Measurements from ENCODE around the gene NEU4. TPM values are rescaled to one million over a fixed set of nuclear protein-coding genes. Genes with fewer than 3 reads are reported as not detected.

The NEU4 gene
- total and polyA plus RNA-seq, 9 of the 15 experiments (the other 6 are each of a cell fraction or from before 2014, with no cell fraction given): 0.01 to 0.40 TPM; not detected in 7

DNA sequence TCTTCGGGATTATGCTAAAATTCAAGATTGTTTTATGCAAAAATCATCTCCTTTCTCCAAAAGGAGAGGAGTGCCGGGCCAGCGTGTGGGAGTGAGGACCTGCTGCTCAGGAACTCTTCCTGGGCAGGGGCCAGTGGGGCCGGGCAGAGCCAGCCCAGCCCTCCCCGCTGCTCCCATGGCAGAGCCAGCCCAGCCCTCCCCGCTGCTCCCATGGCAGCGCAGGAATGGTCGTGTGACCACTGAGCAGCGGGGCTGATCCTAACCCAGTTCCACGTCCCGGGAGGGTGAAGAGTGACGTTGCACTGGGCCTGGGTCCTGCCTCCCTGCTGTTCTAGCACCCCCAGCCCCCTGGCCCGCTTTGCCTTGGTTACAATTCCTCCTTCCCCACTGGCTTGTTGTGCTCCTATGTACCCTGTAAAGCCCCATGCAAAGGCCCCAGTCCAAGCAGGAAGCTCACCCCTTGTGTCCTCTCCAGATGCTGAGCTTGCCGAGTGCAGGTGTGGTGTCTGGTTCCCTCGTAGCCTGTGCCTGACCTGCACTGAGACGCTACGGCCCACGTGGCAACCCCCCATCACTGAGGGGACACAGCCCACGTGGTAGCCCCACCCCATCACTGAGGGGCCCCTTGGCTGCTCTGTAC is 11.4 kb upstream of the NEU4 start:
- no peak for FAIRE-seq
- Histone ChIP-seq H3K27me3 (ENCODE audit: control insufficient read depth in 2 of 2, insufficient read depth in 2 of 2, low read length in 2 of 2) (no peaks in the 10 kb centered on the region), H3K4me2 (ENCODE audit: insufficient read depth, low read length) (no peak overlapping the region), H4K20me1 (replicated peaks; ENCODE audit: control insufficient read depth, insufficient read depth, low read length) (no peaks in the 10 kb centered on the region), H2AFZ (ENCODE audit: low read depth, low read length) (peak overlapping the region; percentile 67; the same call in 1 of the 2 replicates), H3K36me3 (ENCODE audit: control insufficient read depth, insufficient read depth, low read length) (no peaks in the 10 kb centered on the region), H3K4me3 (no peak overlapping the region), H3K27ac (ENCODE audit: extremely low read depth, low read depth, low read length) (no peak overlapping the region), H3K9me3 (replicated peaks; ENCODE audit: control insufficient read depth, insufficient read depth, low read depth, low read length) (no peaks in the 10 kb centered on the region), H3K4me1 (replicated peaks in 1 of 2; ENCODE audit: control insufficient read depth in 2 of 2, insufficient read depth in 2 of 2, low read length in 2 of 2) (peaks cover under 1 to 63% of the 10 kb centered on the region in 2 experiments; a peak in 3 of 5 replicates), H3K9ac (ENCODE audit: insufficient read depth in 1 of 2, low read depth in 2 of 2, low read length in 2 of 2) (peak overlapping the region in 1 of 2 experiments; percentile 3; a peak in 2 of 4 replicates), H3K9me1 (ENCODE audit: control insufficient read depth, insufficient read depth, low read length) (no peaks in the 10 kb centered on the region), H3K79me2 (ENCODE audit: control insufficient read depth, insufficient read depth, low read length) (no peaks in the 10 kb centered on the region)
- BruUV-seq (replicated peaks): no TSS peak
- in situ Hi-C loops (cut with MboI): no loop called here
- WGBS (ENCODE audit: insufficient coverage, low coverage, missing lambda C conversion rate): 71% methylated on average over 15 of the region's 19 CpGs
- intact Hi-C loops (cut with micrococcal nuclease): no loop called here
- ChIA-PET CTCF (ENCODE audit: low intra/inter-chr PET ratio) (no interaction called here), POLR2A (no interaction called here)
- ATAC-seq: no peak
- DNase-seq (ENCODE audit: extremely low read depth in 1 of 4, low spot score in 3 of 4): no peak
- TF ChIP-seq, protein P1, sequence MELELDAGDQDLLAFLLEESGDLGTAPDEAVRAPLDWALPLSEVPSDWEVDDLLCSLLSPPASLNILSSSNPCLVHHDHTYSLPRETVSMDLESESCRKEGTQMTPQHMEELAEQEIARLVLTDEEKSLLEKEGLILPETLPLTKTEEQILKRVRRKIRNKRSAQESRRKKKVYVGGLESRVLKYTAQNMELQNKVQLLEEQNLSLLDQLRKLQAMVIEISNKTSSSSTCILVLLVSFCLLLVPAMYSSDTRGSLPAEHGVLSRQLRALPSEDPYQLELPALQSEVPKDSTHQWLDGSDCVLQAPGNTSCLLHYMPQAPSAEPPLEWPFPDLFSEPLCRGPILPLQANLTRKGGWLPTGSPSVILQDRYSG (tag; conservative IDR thresholded peaks at IDR 0.05; ENCODE audit: low read depth): no peak
- TF ChIP-seq, protein P2, sequence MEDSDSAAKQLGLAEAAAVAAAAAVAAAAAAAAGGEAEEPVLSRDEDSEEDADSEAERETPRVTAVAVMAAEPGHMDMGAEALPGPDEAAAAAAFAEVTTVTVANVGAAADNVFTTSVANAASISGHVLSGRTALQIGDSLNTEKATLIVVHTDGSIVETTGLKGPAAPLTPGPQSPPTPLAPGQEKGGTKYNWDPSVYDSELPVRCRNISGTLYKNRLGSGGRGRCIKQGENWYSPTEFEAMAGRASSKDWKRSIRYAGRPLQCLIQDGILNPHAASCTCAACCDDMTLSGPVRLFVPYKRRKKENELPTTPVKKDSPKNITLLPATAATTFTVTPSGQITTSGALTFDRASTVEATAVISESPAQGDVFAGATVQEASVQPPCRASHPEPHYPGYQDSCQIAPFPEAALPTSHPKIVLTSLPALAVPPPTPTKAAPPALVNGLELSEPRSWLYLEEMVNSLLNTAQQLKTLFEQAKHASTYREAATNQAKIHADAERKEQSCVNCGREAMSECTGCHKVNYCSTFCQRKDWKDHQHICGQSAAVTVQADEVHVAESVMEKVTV (CRISPR knock-in tag; IDR thresholded peaks at IDR 0.05): no peak
- TF ChIP-seq GTF2A2 (tag; IDR thresholded peaks at IDR 0.05) (no peak), HSF4 (CRISPR knock-in tag; IDR thresholded peaks at IDR 0.05; ENCODE audit: borderline replicate concordance) (no peak), TAF15 (IDR thresholded peaks at IDR 0.05; ENCODE audit: low read depth, low read length) (no peak), SP1 (CRISPR knock-in tag; IDR thresholded peaks at IDR 0.05) (no peak), ZC3H8 (IDR thresholded peaks at IDR 0.05) (no peak), ZNF79 (CRISPR knock-in tag; IDR thresholded peaks at IDR 0.05; ENCODE audit: low read depth) (no peak), MTA1 (IDR thresholded peaks at IDR 0.05; ENCODE audit: borderline replicate concordance) (no peak), ESRRA (IDR thresholded peaks at IDR 0.05; ENCODE audit: borderline replicate concordance, low read depth) (no peak), NR2C2 (CRISPR knock-in tag; IDR thresholded peaks at IDR 0.05) (no peak), NR2C2 (tag; IDR thresholded peaks at IDR 0.05) (no peak)
- TF ChIP-seq, protein P3, sequence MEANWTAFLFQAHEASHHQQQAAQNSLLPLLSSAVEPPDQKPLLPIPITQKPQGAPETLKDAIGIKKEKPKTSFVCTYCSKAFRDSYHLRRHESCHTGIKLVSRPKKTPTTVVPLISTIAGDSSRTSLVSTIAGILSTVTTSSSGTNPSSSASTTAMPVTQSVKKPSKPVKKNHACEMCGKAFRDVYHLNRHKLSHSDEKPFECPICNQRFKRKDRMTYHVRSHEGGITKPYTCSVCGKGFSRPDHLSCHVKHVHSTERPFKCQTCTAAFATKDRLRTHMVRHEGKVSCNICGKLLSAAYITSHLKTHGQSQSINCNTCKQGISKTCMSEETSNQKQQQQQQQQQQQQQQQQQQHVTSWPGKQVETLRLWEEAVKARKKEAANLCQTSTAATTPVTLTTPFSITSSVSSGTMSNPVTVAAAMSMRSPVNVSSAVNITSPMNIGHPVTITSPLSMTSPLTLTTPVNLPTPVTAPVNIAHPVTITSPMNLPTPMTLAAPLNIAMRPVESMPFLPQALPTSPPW (CRISPR knock-in tag; IDR thresholded peaks at IDR 0.05): no peak
- TF ChIP-seq, protein P4, sequence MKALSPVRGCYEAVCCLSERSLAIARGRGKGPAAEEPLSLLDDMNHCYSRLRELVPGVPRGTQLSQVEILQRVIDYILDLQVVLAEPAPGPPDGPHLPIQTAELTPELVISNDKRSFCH (CRISPR knock-in tag; IDR thresholded peaks at IDR 0.05): no peak
- TF ChIP-seq, protein P4 (tag; IDR thresholded peaks at IDR 0.05): no peak
- TF ChIP-seq, protein P5, sequence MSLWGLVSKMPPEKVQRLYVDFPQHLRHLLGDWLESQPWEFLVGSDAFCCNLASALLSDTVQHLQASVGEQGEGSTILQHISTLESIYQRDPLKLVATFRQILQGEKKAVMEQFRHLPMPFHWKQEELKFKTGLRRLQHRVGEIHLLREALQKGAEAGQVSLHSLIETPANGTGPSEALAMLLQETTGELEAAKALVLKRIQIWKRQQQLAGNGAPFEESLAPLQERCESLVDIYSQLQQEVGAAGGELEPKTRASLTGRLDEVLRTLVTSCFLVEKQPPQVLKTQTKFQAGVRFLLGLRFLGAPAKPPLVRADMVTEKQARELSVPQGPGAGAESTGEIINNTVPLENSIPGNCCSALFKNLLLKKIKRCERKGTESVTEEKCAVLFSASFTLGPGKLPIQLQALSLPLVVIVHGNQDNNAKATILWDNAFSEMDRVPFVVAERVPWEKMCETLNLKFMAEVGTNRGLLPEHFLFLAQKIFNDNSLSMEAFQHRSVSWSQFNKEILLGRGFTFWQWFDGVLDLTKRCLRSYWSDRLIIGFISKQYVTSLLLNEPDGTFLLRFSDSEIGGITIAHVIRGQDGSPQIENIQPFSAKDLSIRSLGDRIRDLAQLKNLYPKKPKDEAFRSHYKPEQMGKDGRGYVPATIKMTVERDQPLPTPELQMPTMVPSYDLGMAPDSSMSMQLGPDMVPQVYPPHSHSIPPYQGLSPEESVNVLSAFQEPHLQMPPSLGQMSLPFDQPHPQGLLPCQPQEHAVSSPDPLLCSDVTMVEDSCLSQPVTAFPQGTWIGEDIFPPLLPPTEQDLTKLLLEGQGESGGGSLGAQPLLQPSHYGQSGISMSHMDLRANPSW (CRISPR knock-in tag; IDR thresholded peaks at IDR 0.05): no peak

All from K562 (cell line).